ENCODE results near the gene KCNMA1. TPM values are rescaled to one million over a fixed set of nuclear protein-coding genes. Genes with fewer than 3 reads are reported as not detected.
"Not testable (repeated sequence)": the region's sequence is repeated elsewhere in the genome, so short reads cannot be mapped to it uniquely, and the experiment has no call there.

The KCNMA1 gene
- total RNA-seq, 1 donor from 2014 or later = 0.59 TPM

- no peak for DNase-seq (ENCODE audit: low read depth, low spot score)
Observed at GRCh38 chr10:77348751-77349150, 288.9 kb downstream of the KCNMA1 start.

- no peak for DNase-seq (ENCODE audit: low read depth, low spot score)
Observed at GRCh38 chr10:77348082-77348481, 289.5 kb downstream of the KCNMA1 start.

- no peak for DNase-seq (ENCODE audit: low read depth, low spot score)
Observed at GRCh38 chr10:77347052-77347451, 290.6 kb downstream of the KCNMA1 start.

- DNase-seq (ENCODE audit: low read depth, low spot score) = no peak
Observed at GRCh38 chr10:77341055-77341454, 296.6 kb downstream of the KCNMA1 start.

GRCh38 chr10:77339872-77340271 is 297.7 kb downstream of the KCNMA1 start:
- DNase-seq (ENCODE audit: low read depth, low spot score) = not testable (repeated sequence)

DNA sequence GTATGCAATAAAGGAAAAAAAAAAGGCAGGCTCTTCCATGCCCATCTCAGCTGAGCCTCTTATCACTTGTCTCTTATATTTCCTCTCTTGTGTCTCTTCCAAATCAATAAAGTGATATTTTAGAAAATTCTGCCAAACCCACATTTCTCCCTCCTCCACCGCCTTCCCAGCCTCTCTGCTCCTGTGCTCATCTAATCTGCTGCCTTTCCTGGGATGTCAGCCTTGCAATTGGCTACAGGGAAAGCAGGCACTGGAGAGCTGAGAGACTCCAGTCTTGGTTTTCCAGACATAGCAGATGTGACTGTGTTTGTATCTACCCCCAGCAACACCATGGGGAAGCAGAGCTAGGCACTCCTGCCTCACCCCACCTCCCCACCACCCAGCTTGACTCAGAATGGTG is 298.4 kb downstream of the KCNMA1 start:
- no peak for DNase-seq (ENCODE audit: low read depth, low spot score)

GRCh38 chr10:77338143-77338542 is 299.5 kb downstream of the KCNMA1 start:
- DNase-seq (ENCODE audit: low read depth, low spot score) = no peak

DNA sequence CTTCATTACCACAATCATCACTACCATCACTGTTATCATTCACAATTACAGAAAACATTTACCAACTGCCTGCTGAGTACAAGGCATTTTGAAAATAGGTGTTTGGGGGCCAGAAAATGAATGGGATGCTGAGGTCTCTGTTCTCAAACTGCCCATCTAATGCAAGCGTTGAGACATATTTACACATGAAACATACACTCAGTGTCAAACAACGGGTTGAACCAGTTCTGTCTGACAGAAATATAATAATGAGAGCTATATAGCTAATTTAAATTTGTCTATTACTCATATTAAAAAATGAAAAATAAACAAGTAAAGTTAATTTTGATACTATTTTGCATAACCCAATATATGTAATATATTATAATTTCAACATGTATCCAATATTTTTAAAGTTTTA is 303.1 kb downstream of the KCNMA1 start:
- no peak for DNase-seq (ENCODE audit: low read depth, low spot score)

- DNase-seq (ENCODE audit: low read depth, low spot score) = no peak
Observed at GRCh38 chr10:77333610-77334340, 303.8 kb downstream of the KCNMA1 start.

DNA sequence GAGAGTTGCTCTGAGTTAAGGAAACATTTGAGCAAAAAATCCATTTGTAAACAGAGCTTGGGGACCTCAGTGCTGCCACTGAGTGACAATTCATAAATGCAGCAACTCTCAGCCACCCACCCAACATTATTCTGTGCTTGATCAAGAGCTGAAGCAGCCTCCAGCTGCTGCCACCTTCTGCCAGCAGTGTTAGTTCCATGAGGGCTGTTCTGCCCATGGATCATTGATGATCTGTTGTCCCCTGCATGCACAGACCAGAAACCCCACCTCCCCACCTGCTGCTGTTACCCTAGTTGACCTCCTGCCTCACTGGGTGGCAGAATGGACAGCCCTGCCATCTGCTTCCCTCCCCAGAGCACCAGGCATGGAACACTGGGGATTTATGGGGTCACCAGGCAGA is 305.4 kb downstream of the KCNMA1 start:
- DNase-seq (ENCODE audit: low read depth, low spot score) = no peak

DNA sequence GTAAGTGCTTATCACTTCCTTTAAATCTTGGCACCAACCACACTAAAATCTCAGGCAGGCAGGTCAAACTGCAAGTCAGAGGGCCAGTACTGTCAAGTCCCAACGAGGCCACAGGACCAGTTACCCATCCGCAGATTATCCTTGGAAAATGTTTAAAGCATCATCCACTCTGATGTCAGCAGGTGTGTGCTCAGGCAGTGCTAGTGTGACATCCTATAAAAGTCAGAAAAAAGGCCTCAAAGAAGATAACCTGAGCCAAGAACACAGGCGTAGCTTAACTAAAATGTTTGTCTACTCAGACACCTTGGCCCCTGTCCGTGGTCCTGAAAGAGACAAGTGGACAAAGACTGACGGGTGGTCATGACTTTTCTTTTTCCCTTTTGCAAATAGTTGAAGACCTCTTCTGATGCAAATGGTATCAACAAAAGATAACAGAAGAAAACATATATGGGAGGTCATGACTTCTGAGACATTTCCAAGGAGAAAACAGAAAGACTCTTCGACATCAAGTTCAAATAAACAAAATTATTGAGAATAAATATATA is 309.3 kb downstream of the KCNMA1 start:
- no peak for DNase-seq (ENCODE audit: low read depth, low spot score)

DNA sequence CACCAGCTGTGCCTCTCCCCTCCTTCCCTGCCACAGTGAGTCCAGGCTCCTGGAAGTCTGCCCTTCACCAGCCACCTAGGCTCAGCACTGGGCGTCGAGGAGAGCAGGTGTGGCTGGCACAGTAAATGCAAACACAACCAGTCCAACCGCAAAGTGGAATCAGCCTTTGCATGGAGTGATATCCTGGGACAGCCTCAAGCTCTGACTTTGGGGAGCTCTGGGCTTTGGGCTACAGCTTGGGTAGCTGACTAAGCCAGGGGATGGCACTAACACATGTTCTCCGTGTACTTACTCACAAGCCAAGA is 312.4 kb downstream of the KCNMA1 start:
- no peak for DNase-seq (ENCODE audit: low read depth, low spot score)

DNA sequence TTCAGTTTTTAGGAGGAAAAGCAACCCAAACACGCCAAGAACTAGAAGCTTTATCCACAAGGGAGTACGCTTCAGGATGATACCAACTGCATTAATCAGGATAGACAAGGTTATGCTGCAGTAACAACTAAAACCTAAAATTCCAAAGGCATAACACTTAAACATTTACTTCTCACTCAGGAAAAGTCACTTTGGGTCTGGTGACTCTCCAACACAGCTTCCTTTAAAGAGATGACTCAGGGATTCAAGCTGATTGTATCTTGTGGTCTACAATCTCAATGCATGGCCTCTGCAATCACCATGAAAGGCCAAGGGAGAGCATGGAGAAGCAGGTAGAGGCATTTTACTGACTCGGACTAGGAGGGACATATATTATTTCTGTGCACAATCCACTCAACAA is 315.8 kb downstream of the KCNMA1 start:
- DNase-seq (ENCODE audit: low read depth, low spot score) = no peak

DNA sequence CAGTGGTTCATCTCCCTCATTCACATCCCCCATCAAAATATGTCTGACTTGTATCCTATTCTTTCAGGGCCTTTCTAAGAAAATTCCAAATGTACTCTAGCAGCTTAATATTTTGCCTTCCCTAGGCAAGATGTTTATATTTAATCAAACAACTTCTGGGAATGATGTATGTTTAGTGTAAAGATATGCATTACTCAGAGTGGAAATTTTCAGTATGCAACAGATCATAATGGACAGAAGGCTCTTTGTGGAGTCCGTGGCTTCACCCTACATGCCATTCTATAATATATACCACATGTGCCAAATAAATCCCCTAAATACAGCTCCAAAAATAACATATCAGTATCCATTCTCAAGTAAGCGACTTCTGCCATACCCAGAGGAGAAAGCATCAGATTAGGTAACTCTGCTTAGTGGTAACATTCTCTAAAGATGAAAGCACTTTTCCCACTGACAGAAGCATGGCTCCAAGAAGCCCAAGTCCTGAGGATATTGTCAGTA is 316.6 kb downstream of the KCNMA1 start:
- no peak for DNase-seq (ENCODE audit: low read depth, low spot score)

- no peak for DNase-seq (ENCODE audit: low read depth, low spot score)
Observed at GRCh38 chr10:77319557-77319956, 318.1 kb downstream of the KCNMA1 start.

- DNase-seq (ENCODE audit: low read depth, low spot score) = no peak
Observed at GRCh38 chr10:77318739-77319138, 318.9 kb downstream of the KCNMA1 start.

- no peak for DNase-seq (ENCODE audit: low read depth, low spot score)
Observed at GRCh38 chr10:77317221-77317620, 320.4 kb downstream of the KCNMA1 start.

- no peak for DNase-seq (ENCODE audit: low read depth, low spot score)
Observed at GRCh38 chr10:77315496-77316129, 322.0 kb downstream of the KCNMA1 start.

DNA sequence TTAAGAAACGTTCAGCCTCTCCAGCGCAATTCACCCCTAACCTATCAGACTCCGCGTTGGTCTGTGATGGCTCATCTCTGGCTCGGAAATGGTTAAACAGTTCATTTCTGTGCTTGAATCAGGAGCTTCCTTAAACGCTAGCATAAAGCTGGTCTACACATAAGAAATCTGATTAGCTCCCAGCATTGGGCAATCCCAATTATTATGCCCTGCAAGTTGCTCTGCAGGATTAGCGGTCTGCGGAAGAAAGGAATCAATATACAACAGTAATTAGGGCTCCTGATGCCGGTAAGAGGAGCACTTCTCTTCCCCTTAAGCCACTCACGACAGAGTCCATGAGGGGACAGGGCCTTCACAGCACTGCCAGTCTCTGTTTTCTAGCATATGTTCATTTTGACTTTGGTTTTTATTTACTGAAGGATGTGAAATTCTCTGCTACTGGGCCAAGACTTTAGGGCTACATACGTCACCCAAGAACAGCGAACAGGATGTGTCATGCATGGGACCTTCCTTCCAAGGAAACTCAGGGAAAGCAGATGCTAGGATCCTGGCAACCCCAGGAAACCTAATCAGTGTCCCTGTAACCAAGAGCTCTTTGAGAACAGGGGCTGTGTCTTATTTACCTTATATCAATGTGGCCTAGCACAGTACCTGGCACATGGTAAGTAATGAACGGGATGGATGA is 324.4 kb downstream of the KCNMA1 start:
- DNase-seq (ENCODE audit: low read depth, low spot score) = no peak

DNA sequence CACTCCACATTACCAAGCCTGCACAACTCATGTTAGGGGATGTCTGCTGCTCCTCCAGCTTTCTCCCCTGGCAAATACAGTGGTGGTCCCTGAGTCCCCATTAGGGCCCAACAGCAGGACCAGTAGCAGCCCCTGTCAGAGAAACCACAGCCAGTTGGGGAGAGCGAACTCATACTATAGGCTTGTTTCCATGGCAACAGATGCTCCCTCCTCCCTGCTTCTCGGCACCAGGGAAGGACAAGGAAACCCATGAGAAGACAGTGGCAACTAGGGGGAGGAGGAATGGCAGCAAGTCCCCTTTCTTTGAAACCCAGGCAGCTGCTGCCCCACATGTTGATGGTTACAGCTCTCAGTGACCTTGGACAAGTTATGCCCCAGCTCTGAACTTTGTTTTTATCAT is 326.4 kb downstream of the KCNMA1 start:
- DNase-seq (ENCODE audit: low read depth, low spot score) = no peak

DNA sequence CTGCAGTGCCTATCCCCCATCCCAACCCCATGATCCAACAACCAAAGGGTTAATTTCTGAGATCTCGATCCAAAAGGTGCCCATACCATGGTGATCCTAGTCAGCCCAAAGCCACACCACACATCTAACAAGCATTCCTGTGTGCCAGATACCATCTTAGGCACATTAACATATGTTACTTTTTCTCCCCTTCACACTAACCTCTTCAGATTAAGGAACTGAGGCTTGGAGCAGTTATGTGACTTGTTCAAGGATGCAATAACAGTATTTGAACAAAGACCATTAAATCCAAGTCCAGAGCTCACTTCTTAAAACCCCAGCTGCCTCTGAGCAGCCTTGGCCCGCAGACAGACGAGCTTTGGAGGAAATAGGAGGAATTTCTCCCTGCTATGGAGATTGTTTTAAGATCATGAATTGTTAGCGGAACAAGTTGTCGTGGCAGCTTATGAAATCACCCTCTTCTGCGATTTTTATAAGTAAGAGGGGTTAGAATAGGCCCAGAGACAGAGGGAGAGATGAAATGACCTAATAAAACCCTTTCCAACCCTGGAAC is 327.2 kb downstream of the KCNMA1 start:
- no peak for DNase-seq (ENCODE audit: low read depth, low spot score)

DNA sequence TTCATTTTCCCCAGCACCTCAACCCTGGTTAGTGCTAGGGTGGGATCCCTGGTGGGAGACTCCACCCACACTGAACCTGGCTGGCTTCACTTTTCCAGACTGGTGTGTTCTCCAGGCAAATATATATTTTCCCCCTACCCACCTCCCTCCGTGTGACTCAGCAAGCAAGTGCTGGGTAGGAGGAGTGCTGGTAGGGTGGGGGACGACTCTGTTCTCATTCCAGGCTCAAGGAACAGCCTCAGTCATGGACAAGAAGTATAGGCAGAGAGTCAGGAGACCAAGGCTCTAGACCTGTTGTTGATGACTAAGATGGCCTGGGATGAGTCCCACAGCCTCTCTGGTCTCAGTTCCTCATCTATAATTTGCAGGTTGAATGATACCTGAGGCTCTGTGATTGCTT is 328.1 kb downstream of the KCNMA1 start:
- no peak for DNase-seq (ENCODE audit: low read depth, low spot score)
